Measurements from ENCODE around the gene HSP90B1.
A peak's percentile ranks its signal among the peaks of the same experiment; 100 is the strongest.

Gene HSP90B1

GRCh38 chr12:103930034-103930786 lies at the start of gene HSP90B1:
TSS of gene HSP90B1 (plus strand) at chr12:103930410. CDS start at chr12:103930516, 106 bp downstream.
- DNase-seq (ENCODE audit: extremely low spot score, insufficient read length, low read depth) = peak; percentile 97
- peak; percentile 99 for FAIRE-seq

- no peak for DNase-seq (ENCODE audit: extremely low spot score, insufficient read length, low read depth)
- FAIRE-seq = peak; percentile 64
Observed at GRCh38 chr12:103881261-103881660, 48.9 kb upstream of the HSP90B1 start.

- DNase-seq (ENCODE audit: extremely low spot score, insufficient read length, low read depth) = no peak
Observed at GRCh38 chr12:103882861-103883596, 47.2 kb upstream of the HSP90B1 start.

GRCh38 chr12:103883908-103884307 lies 46.3 kb upstream of the HSP90B1 start:
- FAIRE-seq (no peak), DNase-seq (ENCODE audit: extremely low spot score, insufficient read length, low read depth) (no peak)

More at GRCh38 chr12:103882861-103883596, 47.2 kb upstream of the HSP90B1 start:
- no peak for FAIRE-seq

GRCh38 chr12:103884316-103884715 lies 45.9 kb upstream of the HSP90B1 start:
- DNase-seq (ENCODE audit: extremely low spot score, insufficient read length, low read depth) (no peak), FAIRE-seq (peak; percentile 82)

- no peak for FAIRE-seq
Observed at GRCh38 chr12:103886195-103886797, 43.9 kb upstream of the HSP90B1 start.

GRCh38 chr12:103887738-103888137 lies 42.5 kb upstream of the HSP90B1 start:
- FAIRE-seq = no peak
- DNase-seq (ENCODE audit: extremely low spot score, insufficient read length, low read depth) = no peak

More at GRCh38 chr12:103886195-103886797, 43.9 kb upstream of the HSP90B1 start:
- no peak for DNase-seq (ENCODE audit: extremely low spot score, insufficient read length, low read depth)

GRCh38 chr12:103897316-103897715 lies 32.9 kb upstream of the HSP90B1 start:
- DNase-seq (ENCODE audit: extremely low spot score, insufficient read length, low read depth) (no peak), FAIRE-seq (no peak)

GRCh38 chr12:103901518-103902173 lies 28.6 kb upstream of the HSP90B1 start:
- DNase-seq (ENCODE audit: extremely low spot score, insufficient read length, low read depth) = no peak
- FAIRE-seq = no peak

GRCh38 chr12:103903993-103904392 lies 26.2 kb upstream of the HSP90B1 start:
- no peak for FAIRE-seq

GRCh38 chr12:103905730-103906349 lies 24.4 kb upstream of the HSP90B1 start:
- no peak for DNase-seq (ENCODE audit: extremely low spot score, insufficient read length, low read depth)
- FAIRE-seq = peak; percentile 18

More at GRCh38 chr12:103903993-103904392, 26.2 kb upstream of the HSP90B1 start:
- no peak for DNase-seq (ENCODE audit: extremely low spot score, insufficient read length, low read depth)

GRCh38 chr12:103908246-103908541 lies 22.0 kb upstream of the HSP90B1 start:
- FAIRE-seq (no peak), DNase-seq (ENCODE audit: extremely low spot score, insufficient read length, low read depth) (no peak)

- DNase-seq (ENCODE audit: extremely low spot score, insufficient read length, low read depth) = no peak
Observed at GRCh38 chr12:103908877-103909276, 21.3 kb upstream of the HSP90B1 start.

GRCh38 chr12:103909811-103910210 lies 20.4 kb upstream of the HSP90B1 start:
- FAIRE-seq = no peak
- no peak for DNase-seq (ENCODE audit: extremely low spot score, insufficient read length, low read depth)

More at GRCh38 chr12:103908877-103909276, 21.3 kb upstream of the HSP90B1 start:
- no peak for FAIRE-seq

GRCh38 chr12:103912069-103912468 lies 18.1 kb upstream of the HSP90B1 start:
- FAIRE-seq = no peak
- DNase-seq (ENCODE audit: extremely low spot score, insufficient read length, low read depth) = no peak

GRCh38 chr12:103913100-103913499 lies 17.1 kb upstream of the HSP90B1 start:
- DNase-seq (ENCODE audit: extremely low spot score, insufficient read length, low read depth) (no peak), FAIRE-seq (no peak)

- FAIRE-seq (no peak), DNase-seq (ENCODE audit: extremely low spot score, insufficient read length, low read depth) (no peak)
Observed at GRCh38 chr12:103915306-103915705, 14.9 kb upstream of the HSP90B1 start.

- DNase-seq (ENCODE audit: extremely low spot score, insufficient read length, low read depth) (no peak), FAIRE-seq (no peak)
Observed at GRCh38 chr12:103917873-103918272, 12.3 kb upstream of the HSP90B1 start.

GRCh38 chr12:103924761-103925641 lies 5.2 kb upstream of the HSP90B1 start:
- peak; percentile 96 for FAIRE-seq
- DNase-seq (ENCODE audit: extremely low spot score, insufficient read length, low read depth) = no peak

Measured in GM18507 (cell line).